Effector CD8-positive, alpha-beta T cell (primary cell): ENCODE data around the gene PRG3.

ENCODE experiments used
- DNase-seq: peaks from one replicate; lab custom pipeline; 2025; lab: John Stamatoyannopoulos, UW
- total RNA-seq, 4 experiments: gene quantifications; one replicate each; lab custom pipeline; 2026; lab: John Stamatoyannopoulos, UW

PRG3 gene, protein sequence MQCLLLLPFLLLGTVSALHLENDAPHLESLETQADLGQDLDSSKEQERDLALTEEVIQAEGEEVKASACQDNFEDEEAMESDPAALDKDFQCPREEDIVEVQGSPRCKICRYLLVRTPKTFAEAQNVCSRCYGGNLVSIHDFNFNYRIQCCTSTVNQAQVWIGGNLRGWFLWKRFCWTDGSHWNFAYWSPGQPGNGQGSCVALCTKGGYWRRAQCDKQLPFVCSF
- 0 reads per million in 4 experiments for total RNA-seq

DNA sequence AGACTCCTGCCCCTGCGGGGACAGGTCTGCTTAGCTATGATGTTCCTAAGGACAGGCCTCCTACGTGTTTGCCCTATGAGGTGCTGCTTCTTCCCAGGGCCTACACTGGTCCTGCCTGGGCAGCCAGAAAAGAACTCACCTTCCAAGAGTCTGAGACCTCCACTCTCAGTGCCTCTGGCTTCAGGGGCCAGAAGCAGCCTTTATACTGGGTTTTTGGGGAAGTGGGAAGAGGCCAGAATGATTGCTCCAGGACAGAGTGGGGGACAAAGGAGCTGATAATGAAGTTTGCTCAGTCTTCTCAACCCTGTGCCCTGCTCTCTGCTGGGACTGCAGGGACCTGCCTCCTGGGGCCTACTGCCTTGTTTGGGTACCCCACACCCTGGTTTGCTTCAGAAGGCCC, at the start of gene PRG3:
TSS of gene PRG3 (minus strand) at position 176 of the 400 bp plus-strand sequence. CDS start 442 bp downstream, outside the sequence.
- DNase-seq, result no peak

DNA sequence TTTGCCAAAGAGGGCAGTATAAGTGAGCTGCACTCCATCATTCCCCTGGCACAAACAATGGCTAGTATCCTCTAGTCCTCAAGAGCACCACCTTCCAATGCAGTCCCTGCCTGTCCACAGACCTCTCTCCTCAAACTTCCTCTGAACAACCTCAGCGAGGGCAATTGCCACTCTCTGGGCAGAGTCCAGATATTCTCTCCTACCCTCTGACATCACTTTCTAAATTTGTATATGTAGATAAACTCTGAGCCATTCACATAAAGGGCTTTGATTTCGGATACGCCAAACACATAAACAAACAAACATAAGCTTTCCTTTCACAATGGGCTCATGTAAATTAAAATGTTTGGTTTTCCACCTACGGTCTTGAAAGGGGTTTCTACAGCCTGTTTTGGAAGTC, 49.0 kb upstream of the PRG3 start:
- DNase-seq, result no peak

DNA sequence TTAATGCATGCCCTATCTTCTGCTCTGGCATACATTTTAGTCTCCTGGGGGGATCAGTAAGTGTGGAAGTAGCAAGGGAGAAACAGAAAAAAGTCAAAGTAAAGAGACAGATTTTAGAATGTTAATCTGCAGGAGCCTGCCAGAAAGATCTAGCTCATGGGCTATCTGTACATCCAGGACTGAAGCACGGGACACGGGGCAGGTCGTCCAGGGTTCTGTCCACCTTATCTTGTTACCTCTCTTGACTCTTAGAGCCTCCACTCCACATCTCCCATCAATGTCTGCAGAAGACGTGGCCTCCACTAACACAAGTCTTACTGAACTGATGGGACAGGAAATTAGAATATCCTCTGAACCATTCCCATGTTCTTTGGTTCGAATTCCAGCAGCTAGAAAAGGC, 47.7 kb upstream of the PRG3 start:
- DNase-seq, result no peak

DNA sequence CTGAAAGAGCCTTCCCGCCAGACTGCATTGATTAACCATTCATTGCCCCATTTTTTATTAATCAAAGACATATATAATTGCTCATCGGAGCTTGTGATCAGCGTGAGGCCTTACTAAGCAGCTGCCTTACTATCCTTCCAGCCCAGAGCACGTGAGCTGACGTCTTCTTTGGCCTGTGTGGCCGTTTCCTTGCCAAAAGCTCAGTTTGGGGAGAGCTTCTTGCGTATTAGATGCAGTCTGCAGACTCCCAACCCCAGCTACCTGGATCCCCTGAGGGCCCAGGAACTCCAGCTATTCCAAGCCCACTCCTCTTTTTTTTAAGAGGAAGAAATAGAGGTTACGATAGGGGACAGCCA, 46.8 kb upstream of the PRG3 start:
- no peak for DNase-seq

DNA sequence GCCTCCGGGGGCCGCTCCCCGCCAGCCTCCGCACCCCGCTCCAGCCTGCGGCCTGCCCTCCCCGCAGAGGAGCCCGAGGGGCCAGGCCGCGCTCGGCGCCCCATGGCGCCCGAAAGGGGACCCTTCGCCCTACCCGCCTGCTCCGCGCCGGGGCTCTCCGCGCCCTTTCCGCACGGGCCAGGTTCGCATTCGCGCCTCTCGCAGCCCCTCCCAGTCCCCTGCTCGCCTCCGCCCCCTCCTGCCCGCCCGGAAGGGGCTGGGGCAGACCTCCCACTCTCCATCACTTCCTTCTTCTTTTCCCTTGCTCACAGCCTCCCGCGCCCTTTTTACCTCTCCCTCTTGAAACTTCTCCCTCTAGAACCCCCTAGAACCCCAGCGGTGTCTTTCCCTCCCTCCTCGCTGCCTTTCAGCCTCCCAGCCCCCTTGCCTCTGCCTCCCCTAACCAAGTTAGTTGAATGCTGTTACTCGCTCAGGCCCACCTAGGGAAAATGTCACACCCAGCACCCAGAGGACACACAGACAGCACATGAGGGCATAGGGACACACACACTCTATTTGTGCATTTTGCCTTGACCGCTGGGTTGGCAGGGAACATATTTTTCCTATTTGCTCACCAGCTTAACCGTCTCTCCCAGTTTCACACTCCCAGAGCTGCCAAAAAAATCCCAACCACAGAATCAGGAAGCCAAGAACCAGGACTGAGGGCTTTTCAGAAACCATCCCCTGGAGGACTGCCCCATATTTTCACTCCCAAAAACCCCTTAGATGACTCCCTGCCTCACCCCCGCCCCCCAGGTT, 46.2 kb upstream of the PRG3 start, which contains the start of gene SLC43A3:
TSS of gene SLC43A3 (minus strand) at position 193 of the 798 bp plus-strand sequence. CDS start 949 bp downstream, outside the sequence.
- DNase-seq, result peak; percentile 36

DNA sequence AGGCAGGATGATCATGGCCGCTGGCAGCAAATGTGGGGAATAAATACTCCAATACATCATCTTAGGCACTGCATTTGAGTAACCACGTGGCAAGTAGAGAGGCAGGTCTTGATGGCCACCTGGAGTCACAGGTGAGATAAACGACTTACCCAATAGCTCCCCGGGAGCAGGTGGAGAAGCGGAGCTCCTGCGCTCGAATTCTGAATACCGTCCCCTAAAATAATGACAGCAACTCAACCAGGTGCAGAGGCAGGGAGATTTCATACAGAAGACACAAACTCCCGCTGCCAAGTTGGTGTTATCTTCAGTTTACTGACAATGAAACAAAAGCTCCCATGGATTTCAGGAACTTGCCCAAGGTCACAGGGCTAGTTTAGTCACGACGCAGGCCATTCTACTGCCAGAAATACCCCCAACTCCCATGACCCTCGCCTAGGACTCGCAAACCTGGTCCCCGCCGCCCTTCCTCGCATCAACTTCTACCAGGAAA, 45.5 kb upstream of the PRG3 start:
- DNase-seq, result no peak

DNA sequence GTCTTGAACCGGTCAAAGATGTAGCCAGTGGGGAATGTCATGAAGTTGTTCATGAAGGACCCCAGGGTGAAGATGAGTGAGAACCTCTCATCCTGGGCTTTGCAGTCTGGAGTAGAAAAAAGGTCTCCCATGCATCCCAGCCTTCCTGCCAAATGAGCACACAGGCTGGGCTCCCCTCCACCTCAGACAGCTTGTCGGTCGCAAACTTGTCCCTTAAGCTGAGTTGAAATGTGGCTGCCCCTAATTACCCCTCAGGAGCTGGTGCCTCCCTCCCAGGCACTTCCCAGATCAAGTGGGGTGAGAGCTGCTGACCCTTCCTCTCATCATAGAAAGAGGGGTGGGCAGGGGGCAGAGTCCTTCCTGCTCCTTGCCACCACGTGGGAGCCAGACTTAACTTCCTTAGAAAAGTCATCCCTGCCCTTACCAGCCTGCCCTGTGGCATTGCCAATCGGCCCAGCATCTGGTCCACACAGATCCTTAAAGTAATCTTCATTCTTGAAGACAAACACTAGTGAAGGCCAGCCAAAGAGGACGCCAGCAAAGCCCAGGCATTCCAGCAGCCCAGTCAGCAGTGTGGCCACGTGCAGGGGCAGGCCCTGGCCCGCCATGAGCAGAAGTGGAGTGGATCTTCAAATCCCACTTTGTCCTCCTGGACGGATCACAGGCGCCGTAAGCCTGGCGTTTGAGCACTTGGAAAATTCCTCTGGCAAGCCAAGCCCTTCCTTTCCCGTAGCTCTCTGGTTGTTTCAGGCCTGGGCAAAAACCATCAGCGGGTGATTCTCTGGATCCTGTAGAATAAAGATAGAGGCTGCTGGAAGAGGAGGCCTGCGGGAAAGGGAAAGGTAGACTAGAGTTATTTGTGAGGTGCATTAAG, 44.9 kb upstream of the PRG3 start:
- no peak for DNase-seq

DNA sequence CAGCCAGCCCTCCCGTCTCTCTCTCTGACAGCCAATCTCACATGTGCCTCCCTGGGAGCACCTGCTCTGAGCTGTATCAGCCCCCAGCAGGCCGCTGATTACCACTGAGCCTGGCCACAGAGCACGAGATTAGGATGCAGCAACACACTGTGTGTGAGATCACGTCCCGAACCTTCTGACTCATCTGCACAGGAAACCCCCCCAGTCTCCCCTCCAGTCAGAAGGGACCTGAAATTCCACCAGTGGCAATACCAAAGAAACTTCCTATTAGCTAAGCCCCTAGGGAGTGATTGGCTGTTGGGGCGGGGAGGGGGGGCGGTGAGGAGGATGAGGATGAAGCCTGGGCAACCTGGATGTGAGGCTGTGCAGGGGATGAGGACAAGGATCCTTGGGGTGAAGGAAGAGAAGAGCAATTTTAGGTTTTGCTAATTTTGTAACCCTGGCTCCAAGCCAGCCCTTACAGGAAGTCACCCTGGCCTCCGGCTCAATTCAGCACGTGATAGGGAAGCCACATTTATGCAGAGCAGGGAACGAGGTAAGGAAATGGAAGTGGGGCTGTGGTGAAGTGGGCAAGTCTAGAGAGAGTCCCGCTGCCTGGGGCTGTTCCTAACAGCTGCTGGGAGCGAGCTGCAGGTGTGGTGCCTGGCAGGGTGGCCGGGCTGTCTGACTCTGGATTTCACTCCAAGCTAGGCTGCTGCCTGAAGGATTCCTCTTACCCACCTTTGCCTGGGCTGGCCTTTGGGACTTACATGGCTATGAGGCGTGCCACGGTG, 44.0 kb upstream of the PRG3 start:
- DNase-seq, result peak; percentile 57

DNA sequence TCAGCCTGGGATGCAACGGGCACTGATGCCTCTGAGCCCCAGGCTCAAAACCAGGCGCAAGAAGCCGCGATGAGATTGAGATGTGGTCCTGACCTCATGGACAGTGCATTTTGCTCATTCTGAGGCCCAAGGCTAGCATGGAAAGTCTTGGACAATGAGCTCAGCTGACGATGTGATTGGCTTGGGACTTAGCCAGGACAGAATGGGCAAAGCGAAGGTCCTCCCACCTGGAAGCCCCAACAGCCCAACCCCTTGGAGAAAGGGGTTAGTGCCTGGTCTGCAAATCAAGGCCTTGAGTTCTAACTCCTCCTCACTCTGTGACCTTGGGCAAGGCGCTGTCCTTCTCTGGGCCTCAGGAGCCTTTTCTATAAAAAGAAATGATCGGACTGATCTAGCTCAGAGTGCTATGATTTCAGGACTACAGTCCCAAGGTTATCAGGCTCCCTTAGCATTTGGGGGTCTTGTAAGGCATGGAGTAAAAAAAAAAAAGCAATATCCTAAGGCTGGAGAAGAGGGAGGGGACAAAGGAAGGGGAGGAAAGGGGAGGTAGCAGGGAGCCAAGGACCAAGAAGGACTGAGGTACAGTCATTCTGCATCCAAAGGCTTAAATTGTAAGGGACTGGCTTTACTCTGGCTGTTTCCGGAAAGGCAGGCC, 43.3 kb upstream of the PRG3 start:
- DNase-seq, result no peak

DNA sequence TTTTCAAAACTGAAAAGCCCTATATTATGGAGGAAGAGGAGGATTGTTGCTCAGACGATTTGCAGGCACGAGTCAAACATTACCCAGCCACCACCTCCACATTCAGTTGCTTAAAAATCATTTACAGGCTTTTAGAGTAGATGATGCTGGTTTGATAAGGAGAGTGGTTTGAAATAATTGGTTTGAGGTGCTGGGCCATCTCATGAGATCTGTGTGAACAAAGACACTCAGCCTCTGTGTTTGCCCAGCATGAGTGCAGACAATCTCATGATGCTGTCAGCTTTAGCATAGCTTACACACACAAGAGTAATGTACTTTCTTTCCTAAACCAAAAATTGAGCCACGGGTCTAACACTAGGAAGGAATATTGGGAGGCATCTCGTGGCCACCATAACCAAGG, 41.7 kb upstream of the PRG3 start:
- no peak for DNase-seq

DNA sequence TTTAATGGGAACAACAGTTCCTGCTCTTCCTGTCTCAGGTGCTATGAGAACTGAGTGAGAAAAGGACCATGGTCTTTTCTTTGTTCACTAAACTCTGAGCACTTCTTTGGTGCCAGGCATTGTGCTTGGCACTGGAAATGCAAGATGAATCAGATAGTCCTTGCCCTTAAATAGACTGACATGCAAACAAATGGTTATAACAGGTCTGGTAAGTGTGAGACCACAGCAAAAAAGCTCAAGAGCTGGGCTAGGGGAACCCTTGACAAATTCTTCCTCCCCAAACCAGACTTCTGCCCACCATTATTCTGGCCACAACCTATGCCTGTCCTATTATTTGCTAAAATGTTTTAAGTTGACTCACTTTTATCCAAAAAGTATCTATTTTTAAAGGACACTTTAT, 40.9 kb upstream of the PRG3 start:
- DNase-seq, result no peak

DNA sequence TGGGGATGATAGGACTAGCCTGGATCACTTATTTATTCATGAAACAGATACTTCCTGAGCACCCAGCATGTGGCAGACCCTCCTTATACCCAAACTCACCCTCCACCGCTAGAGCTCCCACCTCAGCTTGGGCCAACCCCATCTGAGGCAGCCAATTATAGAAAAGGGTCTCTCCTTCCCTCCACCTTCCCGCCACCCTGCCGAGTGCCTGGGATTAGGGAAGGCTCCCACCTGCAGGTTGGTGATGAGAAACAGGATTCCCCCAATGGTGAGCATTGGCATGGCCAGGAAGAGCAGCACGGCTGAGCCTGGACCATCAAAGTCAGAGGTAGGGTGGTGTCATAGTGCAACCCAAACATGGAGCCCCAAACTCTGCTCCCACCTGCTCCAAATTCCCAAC, 40.1 kb upstream of the PRG3 start:
- DNase-seq, result no peak

DNA sequence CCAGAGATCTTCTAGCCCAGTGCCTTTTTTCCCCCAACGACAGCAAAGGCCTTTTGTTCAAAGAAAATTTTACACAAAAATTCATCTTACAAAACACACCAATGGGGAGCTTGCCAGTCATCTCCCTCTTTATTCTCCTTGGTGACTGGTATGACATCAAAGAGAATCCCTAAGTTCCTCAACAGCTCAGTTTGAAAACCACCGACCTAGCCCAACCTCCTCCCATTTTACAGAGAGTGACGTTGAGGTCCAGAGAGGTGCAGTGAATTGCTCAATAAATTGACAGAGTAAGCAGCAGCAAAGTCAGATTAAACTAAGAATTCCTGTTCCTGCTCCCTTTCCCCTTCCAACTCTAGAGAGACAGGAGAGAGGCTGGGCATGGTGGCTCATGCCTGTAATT, 38.2 kb upstream of the PRG3 start:
- no peak for DNase-seq

DNA sequence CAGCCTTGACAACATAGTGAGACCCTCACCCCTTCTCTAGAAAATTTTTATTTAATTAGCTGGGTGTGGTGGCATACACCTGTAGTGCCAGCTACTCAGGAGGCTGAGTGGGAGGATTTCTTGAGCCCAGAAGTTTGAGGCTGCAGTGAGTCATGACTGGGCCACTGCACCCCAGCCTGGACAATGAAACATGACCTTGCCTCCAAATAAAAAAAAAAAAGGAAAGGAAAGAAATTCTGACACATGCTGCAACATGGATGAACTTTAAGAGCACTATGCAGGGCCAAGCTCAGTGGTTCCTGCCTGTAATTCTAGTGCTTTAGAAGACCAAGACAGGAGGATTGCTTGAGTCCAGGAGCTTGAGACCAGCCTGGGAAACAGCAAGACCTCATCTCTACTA, 37.2 kb upstream of the PRG3 start:
- no peak for DNase-seq

DNA sequence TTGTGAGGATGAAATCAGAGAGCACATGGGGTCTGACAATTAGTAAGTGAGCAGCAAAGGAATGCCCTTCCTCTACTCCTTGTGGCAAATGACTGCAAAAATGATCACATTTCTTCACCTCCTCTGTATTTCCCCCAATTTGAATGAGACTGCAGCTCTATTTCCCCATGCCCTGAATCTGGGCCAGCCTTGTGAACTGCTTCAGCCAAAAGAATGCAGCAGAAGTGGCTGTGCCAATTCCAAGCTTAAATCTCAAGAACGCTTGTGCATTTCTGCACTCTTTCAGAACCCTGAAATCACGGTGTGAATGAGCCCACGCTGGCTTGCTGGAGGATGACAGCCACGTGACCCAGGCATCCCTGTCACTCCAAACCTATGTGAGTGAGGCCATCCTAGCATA, 36.1 kb upstream of the PRG3 start:
- no peak for DNase-seq

DNA sequence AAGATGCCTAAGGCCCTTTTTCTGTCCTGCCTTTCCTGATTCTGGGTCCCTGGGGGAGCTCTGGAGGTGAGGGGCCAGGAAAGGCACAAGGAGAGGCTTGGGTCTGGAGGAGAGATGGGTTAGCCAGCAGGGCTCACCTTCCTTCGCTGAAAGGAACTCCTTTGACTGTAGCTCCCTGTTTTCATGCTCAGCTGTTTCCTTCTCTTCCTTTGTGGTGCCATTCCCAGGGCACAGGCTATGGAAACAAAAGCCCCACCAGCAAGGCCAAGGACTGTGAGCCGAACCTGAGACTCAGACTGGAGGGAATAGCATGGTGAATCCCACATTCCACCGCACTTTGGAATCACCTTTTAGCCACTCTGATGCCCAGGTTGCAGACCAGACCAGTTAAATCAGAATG, 35.5 kb upstream of the PRG3 start:
- no peak for DNase-seq

DNA sequence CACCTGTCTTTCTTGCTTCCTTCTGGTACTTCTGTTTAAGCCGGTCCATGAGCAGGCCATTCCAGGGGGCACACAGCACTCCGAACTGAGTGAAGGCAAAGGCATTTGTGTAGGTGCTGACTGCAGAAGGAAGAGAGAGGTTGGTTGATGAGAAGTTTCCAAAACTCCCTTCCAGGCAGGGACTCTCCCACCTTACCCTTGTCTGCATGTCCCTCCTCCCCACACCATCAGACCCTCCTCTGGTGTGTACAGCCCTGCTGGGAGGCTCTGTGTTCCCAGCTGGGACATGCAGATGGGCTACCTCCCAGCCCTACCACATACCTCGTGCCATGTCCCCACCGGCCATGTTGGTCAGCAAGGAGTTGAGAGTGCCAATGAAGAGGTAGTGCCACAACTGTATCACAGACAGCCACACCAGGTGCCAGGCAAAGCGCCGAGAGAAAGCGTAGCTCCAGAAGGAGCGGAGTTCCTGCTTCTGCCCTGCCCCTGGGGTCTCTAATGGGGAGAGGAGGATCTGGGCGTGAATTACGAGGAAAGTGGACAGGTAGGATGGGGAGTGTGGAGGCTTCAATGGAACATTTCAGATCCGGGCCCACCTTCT, 33.8 kb upstream of the PRG3 start:
- no peak for DNase-seq

DNA sequence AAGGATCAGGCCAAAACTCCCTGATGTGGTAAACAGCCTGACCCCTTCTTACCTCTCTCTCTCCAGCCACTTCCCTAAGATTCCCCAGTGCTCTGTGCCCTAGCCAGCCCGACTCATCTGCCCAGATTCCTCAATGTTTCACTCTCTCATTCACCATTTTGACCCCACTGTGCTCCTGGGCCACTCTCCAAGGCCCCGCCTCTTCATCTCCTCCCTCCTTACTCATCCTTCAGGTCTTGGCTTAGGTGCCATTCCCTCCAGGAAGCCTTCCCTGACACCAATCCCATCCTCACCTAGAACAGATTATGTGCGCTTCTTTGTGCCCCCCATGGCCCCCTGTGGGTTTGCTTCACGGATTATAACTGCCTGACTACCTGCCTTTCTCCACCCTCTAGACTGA, 32.7 kb upstream of the PRG3 start:
- DNase-seq, result no peak

DNA sequence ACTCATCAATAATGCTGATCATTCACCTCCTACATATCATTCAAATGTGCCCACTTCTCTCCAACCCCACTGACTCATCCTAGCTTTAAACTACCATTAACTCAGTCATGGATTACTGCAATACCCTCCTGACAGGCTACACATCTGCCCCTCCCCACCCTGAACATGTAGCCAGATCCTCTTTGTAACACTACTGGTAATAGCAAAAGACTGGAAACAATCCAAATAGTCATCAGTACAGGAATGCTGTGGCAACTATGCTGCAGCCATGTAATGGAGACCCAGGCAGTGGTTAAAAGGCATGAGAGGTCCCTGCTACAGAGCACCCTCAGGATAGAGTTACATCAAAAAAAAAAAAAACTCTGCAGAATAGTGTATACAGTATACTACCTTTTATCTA, 29.3 kb upstream of the PRG3 start:
- no peak for DNase-seq

DNA sequence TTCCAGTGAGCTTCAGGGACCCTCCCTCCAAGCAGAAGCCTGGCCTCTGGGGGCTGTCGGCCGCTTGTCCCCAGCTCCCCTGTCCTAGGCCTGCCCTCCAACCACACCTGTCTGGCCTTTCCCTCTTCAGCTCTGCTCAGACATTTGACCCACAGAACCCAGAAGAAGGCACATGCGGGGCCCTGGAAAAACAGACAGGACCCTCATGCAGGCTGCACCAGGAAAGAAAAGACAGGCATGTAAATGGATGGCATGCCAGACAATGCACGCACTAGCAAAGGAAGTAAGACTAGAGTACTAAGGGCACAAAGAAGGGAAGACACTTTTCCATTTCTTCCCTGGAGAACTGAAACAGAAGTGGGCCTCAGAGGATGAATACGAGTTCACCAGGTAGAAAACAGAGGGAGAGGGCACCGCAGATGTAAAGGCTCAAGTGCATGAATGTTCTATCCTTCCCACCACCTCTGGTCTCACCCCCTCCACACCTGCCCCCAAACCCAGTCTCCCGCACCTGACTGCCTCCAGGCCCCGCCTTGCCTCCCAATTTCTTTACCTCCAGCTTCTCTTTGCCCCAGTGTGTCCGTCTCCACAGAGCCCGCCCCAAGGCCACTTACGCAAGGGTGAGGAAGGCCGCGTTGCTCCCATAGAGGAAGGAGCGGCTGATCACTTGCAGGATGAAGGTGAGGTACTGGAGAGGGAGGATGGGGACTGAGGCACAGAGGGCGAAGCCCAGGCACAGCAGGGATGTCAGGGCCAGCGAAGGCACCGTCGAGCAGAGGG, 28.6 kb upstream of the PRG3 start:
- no peak for DNase-seq
